ENCODE measurements around the gene CHD1L.
"Not testable (repeated sequence)": the region's sequence is repeated elsewhere in the genome, so short reads cannot be mapped to it uniquely, and the experiment has no call there.

The CHD1L gene

GRCh38 chr1:147242449-147243227 lies at the start of gene CHD1L:
TSS of gene CHD1L (plus strand) at chr1:147242684. CDS start at chr1:147242704, 20 bp downstream.
- H3K9me3 ChIP-seq (ENCODE audit: low read length), result peaks cover 3% of the 10 kb centered on the region; the same call in 1 of the 2 replicates
- no peaks in the 10 kb centered on the region for H4K20me1 ChIP-seq (ENCODE audit: insufficient read depth, low read length)
- peak within 1 kb of the TSS; percentile 88 for H3K4me2 ChIP-seq (ENCODE audit: low read length)
- H3K79me2 ChIP-seq (ENCODE audit: insufficient read depth, low read length), result peaks cover 40% of the 10 kb centered on the region
- H3K27ac ChIP-seq (ENCODE audit: low read depth, low read length, poor library complexity, severe bottlenecking), result peak within 1 kb of the TSS; percentile 24
- no peak for TF ChIP-seq EZH2 (IDR thresholded peaks at IDR 0.05; ENCODE audit: borderline replicate concordance, low read length)
- TF ChIP-seq, protein P1, sequence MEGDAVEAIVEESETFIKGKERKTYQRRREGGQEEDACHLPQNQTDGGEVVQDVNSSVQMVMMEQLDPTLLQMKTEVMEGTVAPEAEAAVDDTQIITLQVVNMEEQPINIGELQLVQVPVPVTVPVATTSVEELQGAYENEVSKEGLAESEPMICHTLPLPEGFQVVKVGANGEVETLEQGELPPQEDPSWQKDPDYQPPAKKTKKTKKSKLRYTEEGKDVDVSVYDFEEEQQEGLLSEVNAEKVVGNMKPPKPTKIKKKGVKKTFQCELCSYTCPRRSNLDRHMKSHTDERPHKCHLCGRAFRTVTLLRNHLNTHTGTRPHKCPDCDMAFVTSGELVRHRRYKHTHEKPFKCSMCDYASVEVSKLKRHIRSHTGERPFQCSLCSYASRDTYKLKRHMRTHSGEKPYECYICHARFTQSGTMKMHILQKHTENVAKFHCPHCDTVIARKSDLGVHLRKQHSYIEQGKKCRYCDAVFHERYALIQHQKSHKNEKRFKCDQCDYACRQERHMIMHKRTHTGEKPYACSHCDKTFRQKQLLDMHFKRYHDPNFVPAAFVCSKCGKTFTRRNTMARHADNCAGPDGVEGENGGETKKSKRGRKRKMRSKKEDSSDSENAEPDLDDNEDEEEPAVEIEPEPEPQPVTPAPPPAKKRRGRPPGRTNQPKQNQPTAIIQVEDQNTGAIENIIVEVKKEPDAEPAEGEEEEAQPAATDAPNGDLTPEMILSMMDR (IDR thresholded peaks at IDR 0.05; ENCODE audit: low read length), result peak; percentile 89
- no peaks in the 10 kb centered on the region for H3F3A ChIP-seq (ENCODE audit: insufficient read depth, low read length)
- no peaks in the 10 kb centered on the region; the same call in 1 of the 2 replicates for H3K36me3 ChIP-seq (ENCODE audit: insufficient read depth, low read length)
- peak within 1 kb of the TSS; percentile 83 for H3K4me3 ChIP-seq (ENCODE audit: low read depth, low read length, poor library complexity, severe bottlenecking)
- H3K9me2 ChIP-seq (ENCODE audit: low read depth, low read length), result no peaks in the 10 kb centered on the region
- H2AFZ ChIP-seq (ENCODE audit: low read length), result peak within 1 kb of the TSS; percentile 96
- peaks cover 36% of the 10 kb centered on the region for H3K4me1 ChIP-seq (ENCODE audit: insufficient read depth, low read length, severe bottlenecking)
- no peaks in the 10 kb centered on the region for H3K27me3 ChIP-seq (ENCODE audit: insufficient read depth, low read length)
- peak within 1 kb of the TSS; percentile 93 for H3K9ac ChIP-seq (ENCODE audit: low read length)

DNA sequence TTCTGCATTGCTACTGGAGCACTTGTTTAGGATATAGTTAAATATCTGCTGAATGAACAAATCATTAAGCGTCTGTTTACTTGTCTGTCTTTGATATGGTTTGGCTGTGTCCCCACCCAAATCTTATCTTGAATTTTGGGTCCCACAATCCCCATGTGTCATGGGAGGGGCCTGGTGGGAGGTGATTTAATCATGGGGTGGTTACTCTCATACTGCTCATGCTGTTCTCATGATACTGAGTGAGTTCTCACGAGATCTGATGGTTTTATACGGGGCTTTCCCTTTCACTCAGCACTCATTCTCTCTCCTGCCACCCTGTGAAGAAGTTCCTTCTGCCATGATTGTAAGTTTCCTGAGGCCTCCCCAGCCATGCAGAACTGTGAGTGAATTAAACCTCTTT lies 45.2 kb upstream of the CHD1L start:
- H3K27ac ChIP-seq (ENCODE audit: low read depth, low read length, poor library complexity, severe bottlenecking); H3K9me2 ChIP-seq (ENCODE audit: low read depth, low read length); H3K4me2 ChIP-seq (ENCODE audit: low read length); H2AFZ ChIP-seq (ENCODE audit: low read length); H3K9ac ChIP-seq (ENCODE audit: low read length); H3K36me3 ChIP-seq (ENCODE audit: insufficient read depth, low read length); H3K27me3 ChIP-seq (ENCODE audit: insufficient read depth, low read length); H3K79me2 ChIP-seq (ENCODE audit: insufficient read depth, low read length); H3K4me3 ChIP-seq (ENCODE audit: low read depth, low read length, poor library complexity, severe bottlenecking); H3F3A ChIP-seq (ENCODE audit: insufficient read depth, low read length); H3K4me1 ChIP-seq (ENCODE audit: insufficient read depth, low read length, severe bottlenecking); H4K20me1 ChIP-seq (ENCODE audit: insufficient read depth, low read length); H3K9me3 ChIP-seq (ENCODE audit: low read length): not testable (repeated sequence)

GRCh38 chr1:147201276-147201675 lies 41.2 kb upstream of the CHD1L start:
- Histone ChIP-seq H3K9me3 (ENCODE audit: low read length) (no peaks in the 10 kb centered on the region), H3K9me2 (ENCODE audit: low read depth, low read length) (no peaks in the 10 kb centered on the region), H3K9ac (ENCODE audit: low read length) (no peak overlapping the region), H2AFZ (ENCODE audit: low read length) (no peak overlapping the region), H3K36me3 (ENCODE audit: insufficient read depth, low read length) (no peaks in the 10 kb centered on the region), H3F3A (ENCODE audit: insufficient read depth, low read length) (no peaks in the 10 kb centered on the region), H3K4me1 (ENCODE audit: insufficient read depth, low read length, severe bottlenecking) (no peaks in the 10 kb centered on the region), H3K79me2 (ENCODE audit: insufficient read depth, low read length) (no peaks in the 10 kb centered on the region), H3K4me3 (ENCODE audit: low read depth, low read length, poor library complexity, severe bottlenecking) (no peak overlapping the region), H3K27me3 (ENCODE audit: insufficient read depth, low read length) (no peaks in the 10 kb centered on the region), H3K4me2 (ENCODE audit: low read length) (no peak overlapping the region), H3K27ac (ENCODE audit: low read depth, low read length, poor library complexity, severe bottlenecking) (no peak overlapping the region), H4K20me1 (ENCODE audit: insufficient read depth, low read length) (no peaks in the 10 kb centered on the region)
- no peak for TF ChIP-seq EZH2 (IDR thresholded peaks at IDR 0.05; ENCODE audit: borderline replicate concordance, low read length)
- TF ChIP-seq, protein P1 (IDR thresholded peaks at IDR 0.05; ENCODE audit: low read length), result no peak

- Histone ChIP-seq H3K79me2 (ENCODE audit: insufficient read depth, low read length) (no peaks in the 10 kb centered on the region), H3K4me3 (ENCODE audit: low read depth, low read length, poor library complexity, severe bottlenecking) (no peak overlapping the region), H3K27ac (ENCODE audit: low read depth, low read length, poor library complexity, severe bottlenecking) (no peak overlapping the region), H3K9me2 (ENCODE audit: low read depth, low read length) (no peaks in the 10 kb centered on the region), H3K4me1 (ENCODE audit: insufficient read depth, low read length, severe bottlenecking) (no peaks in the 10 kb centered on the region), H3K27me3 (ENCODE audit: insufficient read depth, low read length) (no peaks in the 10 kb centered on the region), H2AFZ (ENCODE audit: low read length) (no peak overlapping the region), H3K4me2 (ENCODE audit: low read length) (no peak overlapping the region), H3K9ac (ENCODE audit: low read length) (no peak overlapping the region), H3F3A (ENCODE audit: insufficient read depth, low read length) (no peaks in the 10 kb centered on the region), H4K20me1 (ENCODE audit: insufficient read depth, low read length) (no peaks in the 10 kb centered on the region), H3K36me3 (ENCODE audit: insufficient read depth, low read length) (no peaks in the 10 kb centered on the region), H3K9me3 (ENCODE audit: low read length) (no peaks in the 10 kb centered on the region)
- TF ChIP-seq EZH2 (IDR thresholded peaks at IDR 0.05; ENCODE audit: borderline replicate concordance, low read length), result no peak
- TF ChIP-seq, protein P1 (IDR thresholded peaks at IDR 0.05; ENCODE audit: low read length), result no peak
These were observed 40.7 kb upstream of the CHD1L start for GRCh38 chr1:147201786-147202185.

All from OCI-LY1 (cell line).